Osteoblast (primary cell): ENCODE data around the gene PDGFB. TPM values are rescaled to one million over a fixed set of nuclear protein-coding genes. Genes with fewer than 3 reads are reported as not detected.

Experiments used
- DNase-seq: peaks from one replicate; pipeline ENCODE4 v3.0.0; 2011; ENCODE audit warnings: low spot score, mixed read lengths; ENCODE audit not compliant: insufficient read length; ENCODE audit errors: missing footprints
- H2AFZ ChIP-seq: 2 replicates; pipeline ENCODE4 v1.6.0; 2011; ENCODE audit warnings: mild to moderate bottlenecking, low read length
- H3K27ac ChIP-seq: 2 replicates; pipeline ENCODE4 v1.5.1; 2011; ENCODE audit warnings: mild to moderate bottlenecking, low read depth, low read length, moderate library complexity
- H3K27me3 ChIP-seq: 2 replicates; pipeline ENCODE4 v1.6.0; 2012; ENCODE audit warnings: mild to moderate bottlenecking, control low read depth, inconsistent platforms, low read length, moderate library complexity; ENCODE audit not compliant: insufficient read depth
- H3K36me3 ChIP-seq: 2 replicates; pipeline ENCODE4 v1.5.1; 2011; ENCODE audit warnings: mild to moderate bottlenecking, low read length, control low read depth, moderate library complexity; ENCODE audit not compliant: insufficient read depth
- H3K4me1 ChIP-seq: 2 replicates; pipeline ENCODE4 v1.5.1; 2011; ENCODE audit warnings: mild to moderate bottlenecking, low read length, control low read depth, moderate library complexity; ENCODE audit not compliant: insufficient read depth
- H3K4me2 ChIP-seq: 2 replicates; pipeline ENCODE4 v1.6.0; 2011; ENCODE audit warnings: mild to moderate bottlenecking, low read length; ENCODE audit not compliant: insufficient read depth
- H3K4me3 ChIP-seq: fragments of 200-600 bp; sonication (generic); 3 replicates; pipeline ENCODE4 v1.5.1; 2012; ENCODE audit warnings: mild to moderate bottlenecking, low read length, inconsistent platforms; ENCODE audit not compliant: insufficient read depth
- H3K79me2 ChIP-seq: 2 replicates; pipeline ENCODE4 v1.6.0; 2012; ENCODE audit warnings: mild to moderate bottlenecking, low read length, control low read depth, inconsistent platforms; ENCODE audit not compliant: insufficient read depth
- H3K9me3 ChIP-seq: 2 replicates; pipeline ENCODE4 v1.5.1; 2011; ENCODE audit warnings: low read depth, low read length, control low read depth
- H4K20me1 ChIP-seq: 2 replicates; pipeline ENCODE4 v1.6.0; 2012; ENCODE audit warnings: mild to moderate bottlenecking, low read length, control low read depth; ENCODE audit not compliant: insufficient read depth
- CTCF ChIP-seq: IDR thresholded peaks from 2 replicates; pipeline ENCODE4 v1.5.1; 2011; ENCODE audit warnings: mild to moderate bottlenecking, low read depth, low read length, moderate library complexity; ENCODE audit errors: extremely low read depth
- total RNA-seq: library from RNA; depleted of rRNA; stranded (reverse); fragments of >200 nt; gene quantifications from 2 replicates; pipeline ENCODE4 v1.2.3, GENCODE V29; 2012

PDGFB gene
- total RNA-seq, 1 donor: under 0.01 TPM

DNA sequence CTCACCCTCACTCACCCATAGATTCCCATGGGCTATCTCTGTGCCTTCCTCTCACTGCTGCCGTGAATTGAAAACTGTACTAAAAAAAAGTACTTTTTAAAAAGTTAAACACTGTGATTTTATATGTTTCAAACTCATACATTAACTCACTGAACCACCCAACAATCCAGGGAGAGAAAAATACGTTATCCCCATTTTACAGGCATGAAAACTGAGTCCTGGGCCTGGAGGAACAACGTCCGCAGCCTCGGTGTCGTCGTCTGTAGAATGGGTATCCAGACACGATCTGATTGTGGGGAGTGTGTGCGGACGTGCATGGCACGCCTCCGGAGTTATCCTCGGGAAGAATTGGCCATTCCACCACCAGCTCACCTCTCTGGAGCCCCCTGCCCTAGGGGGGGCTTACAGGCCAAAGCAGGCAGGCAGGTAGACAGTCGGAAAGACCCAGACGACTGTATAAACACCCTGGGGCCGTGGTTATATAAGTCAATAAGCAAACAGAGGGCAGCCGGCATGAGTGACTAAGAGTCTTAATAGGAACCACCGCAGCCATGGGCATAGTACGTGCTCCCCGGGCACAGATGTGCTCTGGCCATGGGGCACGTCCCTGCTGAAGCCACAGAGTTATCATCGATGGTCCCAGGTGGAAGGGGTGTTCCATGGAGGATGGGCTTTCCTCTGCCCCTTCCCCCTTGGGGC is 7.1 kb upstream of the PDGFB start:
- Histone ChIP-seq H3K79me2 (no peaks in the 10 kb centered on the region), H3K27me3 (peaks cover 6% of the 10 kb centered on the region)

DNA sequence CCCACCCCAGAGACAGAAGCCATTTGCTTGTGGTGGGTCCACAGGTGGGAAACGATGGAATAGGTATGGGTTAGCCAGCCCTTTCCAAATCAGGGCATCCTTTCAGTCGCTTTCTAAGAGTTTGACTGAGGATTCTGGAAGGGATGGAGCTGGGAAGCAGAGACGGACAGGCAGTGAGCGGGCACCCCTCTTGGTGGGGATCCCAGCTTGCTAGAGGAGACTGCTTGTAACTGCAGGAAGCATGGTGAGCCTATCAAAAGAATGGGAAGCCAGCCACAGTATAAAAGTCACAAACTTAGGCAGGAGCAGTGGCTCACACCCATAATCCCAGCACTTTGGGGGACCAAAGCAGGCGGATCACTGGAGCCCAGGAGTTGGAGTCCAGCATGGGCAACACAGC is 6.1 kb upstream of the PDGFB start:
- DNase-seq: no peak
- no peaks in the 10 kb centered on the region for H3K79me2 ChIP-seq
- no peak overlapping the region for H3K4me3 ChIP-seq
- H3K36me3 ChIP-seq: no peaks in the 10 kb centered on the region
- H4K20me1 ChIP-seq: no peaks in the 10 kb centered on the region
- H3K4me2 ChIP-seq: no peak overlapping the region
- TF ChIP-seq CTCF: no peak
- no peak overlapping the region for H3K27ac ChIP-seq
- no peak overlapping the region for H2AFZ ChIP-seq
- no peaks in the 10 kb centered on the region for H3K9me3 ChIP-seq
- H3K27me3 ChIP-seq: peaks cover 16% of the 10 kb centered on the region
- H3K4me1 ChIP-seq: peaks cover 33% of the 10 kb centered on the region

More for the DNA sequence above, 7.1 kb upstream of the PDGFB start:
- no peaks in the 10 kb centered on the region for H4K20me1 ChIP-seq
- no peaks in the 10 kb centered on the region for H3K36me3 ChIP-seq
- H3K27ac ChIP-seq: no peak overlapping the region
- no peaks in the 10 kb centered on the region for H3K9me3 ChIP-seq
- no peak overlapping the region for H3K4me3 ChIP-seq
- no peak overlapping the region for H3K4me2 ChIP-seq
- no peak overlapping the region for H2AFZ ChIP-seq
- no peak for DNase-seq
- no peak for TF ChIP-seq CTCF
- peaks cover 33% of the 10 kb centered on the region for H3K4me1 ChIP-seq

DNA sequence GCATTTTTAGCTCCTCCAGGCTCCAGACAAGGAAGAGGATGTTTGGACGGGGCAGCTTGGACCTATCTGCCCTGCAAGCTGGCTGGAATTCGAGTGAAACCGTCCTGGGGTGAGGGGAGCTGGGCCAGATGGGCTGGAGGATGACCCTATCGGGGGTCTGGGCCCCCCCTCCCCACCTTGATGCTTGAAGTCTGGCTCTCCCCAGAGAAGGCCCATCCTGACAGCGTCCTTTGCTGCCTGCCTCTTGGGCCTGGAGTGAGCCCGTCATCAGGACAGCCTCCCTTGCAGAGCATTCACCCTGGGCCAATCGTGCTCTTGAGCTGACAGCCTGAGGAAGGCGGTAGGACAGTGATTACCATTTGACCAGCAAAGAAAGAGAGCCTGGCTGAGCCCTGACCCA is 5.3 kb upstream of the PDGFB start:
- Histone ChIP-seq H3K9me3 (no peaks in the 10 kb centered on the region), H4K20me1 (no peaks in the 10 kb centered on the region), H3K79me2 (no peaks in the 10 kb centered on the region), H3K4me2 (no peak overlapping the region), H3K4me3 (no peak overlapping the region), H2AFZ (no peak overlapping the region), H3K27me3 (peaks cover 23% of the 10 kb centered on the region), H3K36me3 (no peaks in the 10 kb centered on the region), H3K27ac (no peak overlapping the region), H3K4me1 (peaks cover 29% of the 10 kb centered on the region)
- DNase-seq: no peak
- TF ChIP-seq CTCF: no peak

DNA sequence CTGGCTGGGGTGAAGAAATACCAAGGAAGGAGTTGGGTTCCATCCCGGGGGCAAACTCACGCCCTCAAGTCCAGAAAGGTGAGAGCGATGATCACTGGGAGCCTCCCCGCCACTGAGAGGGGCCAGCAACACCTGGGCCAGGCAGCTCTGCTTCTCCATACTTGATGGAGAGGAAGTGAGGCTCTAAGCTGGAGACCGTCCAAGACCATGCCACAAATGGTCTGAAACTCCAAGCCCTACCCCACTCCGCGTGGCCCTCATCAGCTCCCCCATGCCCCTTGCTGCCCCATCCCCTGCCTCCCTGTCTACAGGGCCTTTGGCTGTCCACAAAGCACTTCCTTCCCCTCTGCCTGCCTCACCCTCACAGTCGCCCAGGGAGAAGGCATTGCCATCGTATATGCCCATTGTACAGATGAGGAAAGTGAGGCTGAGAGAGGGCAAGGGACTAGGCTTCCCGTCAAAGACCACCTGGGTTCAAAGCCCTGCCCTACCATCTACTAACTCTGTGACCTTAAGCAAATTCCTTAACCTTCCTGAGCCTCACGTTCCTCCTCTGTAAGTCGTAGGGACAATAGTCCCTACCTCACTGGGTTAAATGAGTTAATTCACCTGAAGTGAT is 4.4 kb upstream of the PDGFB start:
- Histone ChIP-seq H2AFZ (no peak overlapping the region), H3K4me3 (no peak overlapping the region), H3K27me3 (peaks cover 26% of the 10 kb centered on the region), H3K4me1 (peaks cover 20% of the 10 kb centered on the region), H3K27ac (no peak overlapping the region), H3K79me2 (no peaks in the 10 kb centered on the region), H3K36me3 (no peaks in the 10 kb centered on the region), H4K20me1 (no peaks in the 10 kb centered on the region), H3K9me3 (no peaks in the 10 kb centered on the region), H3K4me2 (no peak overlapping the region)
- TF ChIP-seq CTCF: no peak
- no peak for DNase-seq
